AG10803 (cell line): ENCODE data around the gene TSPEAR.

Experiments used
- DNase-seq: peaks from one replicate; pipeline ENCODE4 v3.0.0; 2010; ENCODE audit warnings: low read depth
- H3K4me3 ChIP-seq: 2 replicates; pipeline ENCODE4 v1.5.1; 2011; ENCODE audit warnings: mild to moderate bottlenecking, low read length, control low read depth
- CTCF ChIP-seq: conservative IDR thresholded peaks from 2 replicates; pipeline ENCODE4 v1.5.1; 2011; ENCODE audit warnings: mild to moderate bottlenecking, low read length, control low read depth, inconsistent platforms

Gene TSPEAR

GRCh38 chr21:44568667-44569556, 142.5 kb downstream of the TSPEAR start:
- DNase-seq = no peak

DNA sequence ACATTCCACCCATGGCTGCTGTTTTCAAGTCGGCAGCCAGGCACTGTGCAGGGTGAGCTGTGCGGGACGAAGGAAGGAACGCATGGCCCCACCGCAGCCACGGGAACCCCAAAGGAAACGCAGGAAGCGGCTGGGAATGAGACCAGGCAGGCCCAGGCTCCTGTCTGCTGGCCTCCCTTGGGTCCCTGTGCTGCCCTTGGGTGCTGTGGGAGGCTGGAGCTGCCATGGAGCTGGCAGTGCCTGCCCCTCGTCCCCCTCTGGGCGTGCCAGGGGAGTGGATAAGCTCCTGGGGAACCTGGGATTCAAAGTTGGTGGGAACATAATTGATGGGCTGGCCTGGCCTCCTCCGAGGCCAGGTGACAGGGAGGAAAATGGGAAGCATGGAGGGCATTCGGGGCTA, 143.1 kb downstream of the TSPEAR start:
- H3K4me3 ChIP-seq = no peak overlapping the region
- no peak for DNase-seq
- no peak for TF ChIP-seq CTCF

More at GRCh38 chr21:44568667-44569556, 142.5 kb downstream of the TSPEAR start:
- no peak overlapping the region for H3K4me3 ChIP-seq
- no peak for TF ChIP-seq CTCF

GRCh38 chr21:44567481-44568171, 143.7 kb downstream of the TSPEAR start:
- no peak for TF ChIP-seq CTCF
- no peak overlapping the region for H3K4me3 ChIP-seq
- DNase-seq = no peak

GRCh38 chr21:44566403-44566802, 145.0 kb downstream of the TSPEAR start:
- DNase-seq = no peak
- H3K4me3 ChIP-seq = no peak overlapping the region
- TF ChIP-seq CTCF = no peak

DNA sequence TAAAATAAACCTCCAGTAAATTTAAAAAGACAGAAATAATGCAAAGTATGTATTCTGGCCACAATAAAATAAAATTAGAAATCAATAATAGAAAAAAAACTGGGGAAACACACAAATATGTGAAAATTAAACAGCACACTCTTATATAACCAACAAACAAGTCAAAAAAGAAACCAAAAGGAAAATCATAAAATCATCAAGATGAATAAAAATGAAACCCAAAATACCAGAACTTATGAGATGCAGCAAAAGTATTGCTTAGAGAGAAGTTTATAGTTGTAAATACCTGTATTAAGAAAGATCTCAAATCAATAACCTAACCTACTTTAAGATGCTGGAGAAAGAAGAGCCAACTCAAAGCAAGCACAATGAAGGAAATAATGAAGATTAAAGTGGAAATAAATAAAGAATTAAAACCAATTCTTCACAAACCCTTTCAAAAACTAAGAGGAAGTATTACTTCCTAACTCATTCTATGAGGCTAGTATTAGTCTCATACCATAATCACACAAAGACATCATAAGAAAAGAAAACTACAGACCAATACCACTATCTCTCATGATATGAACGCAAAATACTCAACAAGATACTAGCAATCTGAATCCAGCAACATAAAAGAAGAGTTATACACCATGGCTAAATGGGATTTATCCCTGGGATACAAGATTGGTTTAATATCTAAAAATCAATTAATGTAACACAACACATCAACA, 146.3 kb downstream of the TSPEAR start:
- H3K4me3 ChIP-seq = no peak overlapping the region
- DNase-seq = no peak
- TF ChIP-seq CTCF = no peak

DNA sequence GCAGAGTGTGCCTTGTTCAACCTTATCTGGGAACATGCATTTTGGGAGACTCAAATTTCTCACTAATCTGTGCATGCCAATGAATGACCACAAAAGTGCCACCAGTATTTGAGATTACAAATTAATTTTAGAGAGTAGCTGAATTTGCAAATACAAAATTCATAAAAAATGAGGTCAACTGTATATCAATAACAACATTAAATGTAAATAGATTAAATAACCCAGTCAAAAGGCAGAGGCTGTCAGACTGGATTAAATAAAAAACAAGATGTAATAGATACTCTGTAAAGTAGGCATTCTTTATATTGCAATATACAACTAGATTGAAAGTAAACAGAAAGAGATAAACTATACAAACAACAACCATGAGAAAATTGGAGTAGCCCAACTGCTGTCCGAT, 147.3 kb downstream of the TSPEAR start:
- DNase-seq = no peak
- H3K4me3 ChIP-seq = no peak overlapping the region
- no peak for TF ChIP-seq CTCF
